Uterus (tissue), 4 donors: ENCODE results near the gene NES. TPM values are rescaled to one million over a fixed set of nuclear protein-coding genes. Genes with fewer than 3 reads are reported as not detected.

Experiments used
- DNase-seq, 2 donors: peaks; one replicate each; pipeline ENCODE4 v3.0.0-alpha.2; 2019 to 2020
- H3K27ac ChIP-seq, 2 donors: fragments of 200-600 bp; sonication (generic); 1 replicate in 1 of 2; 2 replicates in 1 of 2; pipeline ENCODE4 v1.5.1; 2016 to 2018
- H3K27me3 ChIP-seq, 2 donors: fragments of 200-600 bp; sonication (generic); one replicate each; pipeline ENCODE4 v1.5.1; 2018 to 2019; ENCODE audit warnings: control low read depth in 1 of 2
- H3K36me3 ChIP-seq, 2 donors: fragments of 200-600 bp; sonication (generic); one replicate each; pipeline ENCODE4 v1.5.1; 2019; ENCODE audit warnings: control low read depth in 1 of 2
- H3K4me1 ChIP-seq, 2 donors: fragments of 200-600 bp; sonication (generic); one replicate each; pipeline ENCODE4 v1.5.1; 2018 to 2019; ENCODE audit warnings: control low read depth in 1 of 2
- H3K4me3 ChIP-seq, 2 donors: fragments of 200-600 bp; sonication (generic); 1 replicate in 1 of 2; 2 replicates in 1 of 2; pipeline ENCODE4 v1.5.1; 2018 to 2019; ENCODE audit warnings: mild to moderate bottlenecking in 1 of 2
- H3K9me3 ChIP-seq, 2 donors: fragments of 200-600 bp; sonication (generic); one replicate each; pipeline ENCODE4 v1.5.1; 2019; ENCODE audit warnings: control low read depth in 1 of 2
- POLR2A ChIP-seq, 2 donors: fragments of 450-650 bp; IDR thresholded peaks; one replicate each; pipeline ENCODE4 v1.6.1; 2016; ENCODE audit warnings: antibody characterized with exemption in 2 of 2, mild to moderate bottlenecking in 1 of 2, moderate library complexity in 1 of 2
- intact Hi-C: fragments of 100-400 bp; cut with DNase I; formaldehyde crosslinking; loops from one replicate; pipeline ENCODE4 v1.15.1; 2023; ENCODE audit warnings: low total_unique reads
- total RNA-seq, 4 donors: library from RNA; depleted of rRNA in 3 of 4; stranded (reverse); fragments of >200 nt in 3 of 4; gene quantifications; one replicate each; pipeline versions ENCODE4 v1.1.0 to v1.2.4, GENCODE V29; 2014 to 2023
- TF ChIP-seq, protein P1 (sequence below), 4 experiments: fragments of 200-600 bp in 2 of 4; fragments of 450-650 bp in 2 of 4; sonication (generic) in 2 of 4; IDR thresholded peaks; one replicate each; pipeline ENCODE4 v1.5.1; 2016 to 2019; ENCODE audit warnings: antibody characterized with exemption in 4 of 4, mild to moderate bottlenecking in 2 of 4, moderate library complexity in 1 of 4
- donor health status: DM: yes; HTN: yes; CAD: no.

NES gene
- total RNA-seq, 4 donors from 2014 or later: 9.7 to 70.9 (median 34.5) TPM

GRCh38 chr1:156698995-156699394 is 21.8 kb upstream of the NES start:
- Histone ChIP-seq H3K27ac (no peak overlapping the region), H3K27me3 (no peaks in the 10 kb centered on the region), H3K4me1 (no peaks in the 10 kb centered on the region), H3K9me3 (no peaks in the 10 kb centered on the region), H3K4me3 (no peak overlapping the region), H3K36me3 (no peaks in the 10 kb centered on the region)
- no peak for DNase-seq
- TF ChIP-seq POLR2A (IDR thresholded peaks at IDR 0.05): no peak
- TF ChIP-seq, protein P1, sequence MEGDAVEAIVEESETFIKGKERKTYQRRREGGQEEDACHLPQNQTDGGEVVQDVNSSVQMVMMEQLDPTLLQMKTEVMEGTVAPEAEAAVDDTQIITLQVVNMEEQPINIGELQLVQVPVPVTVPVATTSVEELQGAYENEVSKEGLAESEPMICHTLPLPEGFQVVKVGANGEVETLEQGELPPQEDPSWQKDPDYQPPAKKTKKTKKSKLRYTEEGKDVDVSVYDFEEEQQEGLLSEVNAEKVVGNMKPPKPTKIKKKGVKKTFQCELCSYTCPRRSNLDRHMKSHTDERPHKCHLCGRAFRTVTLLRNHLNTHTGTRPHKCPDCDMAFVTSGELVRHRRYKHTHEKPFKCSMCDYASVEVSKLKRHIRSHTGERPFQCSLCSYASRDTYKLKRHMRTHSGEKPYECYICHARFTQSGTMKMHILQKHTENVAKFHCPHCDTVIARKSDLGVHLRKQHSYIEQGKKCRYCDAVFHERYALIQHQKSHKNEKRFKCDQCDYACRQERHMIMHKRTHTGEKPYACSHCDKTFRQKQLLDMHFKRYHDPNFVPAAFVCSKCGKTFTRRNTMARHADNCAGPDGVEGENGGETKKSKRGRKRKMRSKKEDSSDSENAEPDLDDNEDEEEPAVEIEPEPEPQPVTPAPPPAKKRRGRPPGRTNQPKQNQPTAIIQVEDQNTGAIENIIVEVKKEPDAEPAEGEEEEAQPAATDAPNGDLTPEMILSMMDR (IDR thresholded peaks at IDR 0.05): no peak
- intact Hi-C loops: loop anchor here (10.0 kb wide), 1 partner anchor 186 kb away; no protein-coding TSS in a partner anchor

DNA sequence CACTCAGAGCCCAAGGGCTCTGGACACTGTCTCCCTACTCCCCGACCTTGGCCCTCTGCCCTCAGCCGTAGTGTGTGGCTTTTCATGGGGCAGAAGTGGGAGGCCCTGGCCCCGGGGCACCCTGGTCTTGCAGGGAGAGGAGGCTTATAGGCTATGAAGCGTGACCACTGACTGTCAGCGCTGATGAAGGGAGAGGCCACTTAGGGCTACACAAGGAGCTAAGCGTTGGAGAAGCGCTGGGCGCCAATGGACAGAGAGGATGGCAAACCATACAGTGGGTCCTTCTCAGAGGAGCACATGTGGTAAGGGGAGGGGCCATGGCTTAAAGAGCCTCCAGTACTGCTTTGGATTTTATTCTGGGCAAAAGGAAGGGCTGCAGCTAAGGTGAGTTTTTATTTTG is 20.3 kb upstream of the NES start:
- Histone ChIP-seq H3K4me1 (no peaks in the 10 kb centered on the region), H3K27ac (no peak overlapping the region), H3K36me3 (no peaks in the 10 kb centered on the region), H3K4me3 (no peak overlapping the region), H3K9me3 (no peaks in the 10 kb centered on the region), H3K27me3 (no peaks in the 10 kb centered on the region)
- TF ChIP-seq POLR2A (IDR thresholded peaks at IDR 0.05): no peak
- no peak for DNase-seq
- intact Hi-C loops: loop anchor here (10.0 kb wide), 1 partner anchor 187 kb away; no protein-coding TSS in a partner anchor

- TF ChIP-seq, protein P1 (IDR thresholded peaks at IDR 0.05): no peak
- TF ChIP-seq POLR2A (IDR thresholded peaks at IDR 0.05): no peak
- Histone ChIP-seq H3K36me3 (no peaks in the 10 kb centered on the region), H3K4me3 (no peak overlapping the region), H3K9me3 (no peaks in the 10 kb centered on the region), H3K27me3 (no peaks in the 10 kb centered on the region), H3K27ac (no peak overlapping the region), H3K4me1 (no peaks in the 10 kb centered on the region)
- no peak for DNase-seq
- intact Hi-C loops: loop anchor here (10.0 kb wide), 1 partner anchor 188 kb away; no protein-coding TSS in a partner anchor
Observed at GRCh38 chr1:156696755-156697154, 19.5 kb upstream of the NES start.

GRCh38 chr1:156694690-156694962 is 17.4 kb upstream of the NES start:
- H3K27me3 ChIP-seq: no peaks in the 10 kb centered on the region
- H3K4me3 ChIP-seq: no peak overlapping the region
- no peak overlapping the region for H3K27ac ChIP-seq
- intact Hi-C loops: loop anchor here (10.0 kb wide), 1 partner anchor 190 kb away; no protein-coding TSS in a partner anchor
- no peaks in the 10 kb centered on the region for H3K4me1 ChIP-seq
- H3K9me3 ChIP-seq: no peaks in the 10 kb centered on the region
- H3K36me3 ChIP-seq: no peaks in the 10 kb centered on the region
- no peak for DNase-seq
- no peak for TF ChIP-seq POLR2A (IDR thresholded peaks at IDR 0.05)
- TF ChIP-seq, protein P1 (IDR thresholded peaks at IDR 0.05): no peak

DNA sequence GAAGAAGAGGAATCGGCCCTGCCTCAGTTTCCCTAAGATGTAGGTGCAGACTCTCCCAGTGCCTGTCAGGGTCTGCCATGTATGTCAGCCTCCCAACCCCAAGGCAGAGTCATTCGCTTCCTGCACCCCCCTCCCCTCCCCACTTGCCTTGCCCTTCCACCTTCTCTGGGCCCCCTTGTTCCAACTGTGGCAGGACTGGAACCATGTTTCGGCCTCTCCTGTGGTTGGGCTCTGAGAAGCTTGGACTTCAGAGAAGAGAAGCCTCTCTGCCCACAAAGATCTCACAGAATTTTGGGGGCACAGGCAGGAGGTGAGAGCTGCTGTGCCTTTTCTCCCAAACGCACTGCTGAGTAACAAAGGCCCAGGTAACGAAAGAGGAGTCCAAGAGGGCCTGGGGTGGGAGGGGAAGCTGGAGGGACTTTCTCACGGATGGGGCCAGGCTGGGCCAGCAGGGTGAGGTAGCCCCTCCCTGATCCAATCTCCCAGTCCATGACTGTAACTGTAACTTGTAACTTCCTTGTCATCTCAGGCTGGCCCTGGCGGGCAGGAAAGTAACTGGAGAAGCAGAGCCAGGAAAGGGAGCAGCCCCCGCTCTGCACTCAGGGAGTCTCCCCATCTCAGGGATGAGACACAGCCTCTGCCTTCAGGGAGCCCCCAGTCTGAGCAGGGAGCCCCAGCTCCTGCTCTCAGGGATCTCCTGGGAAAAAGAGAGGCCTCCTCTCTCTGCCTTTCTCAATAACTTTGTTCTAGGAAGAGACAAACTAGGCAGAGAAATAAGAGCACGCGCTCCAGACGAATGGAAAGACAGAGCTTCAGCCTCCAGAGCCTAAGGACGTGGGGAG is 16.9 kb upstream of the NES start:
- no peaks in the 10 kb centered on the region for H3K9me3 ChIP-seq
- no peaks in the 10 kb centered on the region for H3K36me3 ChIP-seq
- H3K27ac ChIP-seq: no peak overlapping the region
- H3K27me3 ChIP-seq: no peaks in the 10 kb centered on the region
- no peak for DNase-seq
- intact Hi-C loops: loop anchor here (10.0 kb wide), 1 partner anchor 191 kb away; no protein-coding TSS in a partner anchor
- no peaks in the 10 kb centered on the region for H3K4me1 ChIP-seq
- H3K4me3 ChIP-seq: no peak overlapping the region
- TF ChIP-seq, protein P1 (IDR thresholded peaks at IDR 0.05): no peak
- TF ChIP-seq POLR2A (IDR thresholded peaks at IDR 0.05): no peak
